Dermis microvascular lymphatic vessel endothelial cell (primary cell): ENCODE results near the gene LY6G5B. TPM values are rescaled to one million over a fixed set of nuclear protein-coding genes. Genes with fewer than 3 reads are reported as not detected.

ENCODE experiments used
- DNase-seq, 2 donors: peaks; one replicate each; pipeline versions ENCODE4 v3.0.0 to v3.0.0-alpha.2; 2010; ENCODE audit warnings: low read depth in 2 of 2
- total RNA-seq: library from RNA; depleted of rRNA; stranded (reverse); fragments of >200 nt; gene quantifications from 2 replicates; pipeline ENCODE4 v1.2.1, GENCODE V29; 2014

Gene LY6G5B
- total RNA-seq, 1 donor from 2014 or later = 0.64 TPM

- no peak for DNase-seq
Measured at GRCh38 chr6:31662124-31662723, 7.6 kb upstream of the LY6G5B start.

GRCh38 chr6:31663126-31663960 lies 6.4 kb upstream of the LY6G5B start:
- DNase-seq = no peak

- peak in 1 of 2 donors; percentile 65 for DNase-seq
Measured at GRCh38 chr6:31663961-31664789, 5.6 kb upstream of the LY6G5B start.

GRCh38 chr6:31664790-31665500 lies 4.8 kb upstream of the LY6G5B start, which contains the start of gene GPANK1:
Gene GPANK1 (minus strand): TSS chr6:31664997. CDS start chr6:31664478, 519 bp downstream.
- DNase-seq = peak; percentile 89 to 96

- peak; percentile 94 to 98 for DNase-seq
Measured at GRCh38 chr6:31665501-31666336, 4.1 kb upstream of the LY6G5B start, which contains the start of gene CSNK2B. Gene CSNK2B (plus strand): TSS chr6:31666080. CDS start chr6:31666832, 752 bp downstream.

- DNase-seq = no peak
Measured at GRCh38 chr6:31666337-31666965, 3.3 kb upstream of the LY6G5B start.

- no peak for DNase-seq
Measured at GRCh38 chr6:31676322-31676903, 6.6 kb downstream of the LY6G5B start.

- no peak for DNase-seq
Measured at GRCh38 chr6:31676904-31677303, 7.1 kb downstream of the LY6G5B start.

GRCh38 chr6:31677955-31678354 lies 8.2 kb downstream of the LY6G5B start:
- no peak for DNase-seq

- peak; percentile 74 to 86 for DNase-seq
Measured at GRCh38 chr6:31680226-31681134, 10.7 kb downstream of the LY6G5B start, which contains the start of gene LY6G5C. Gene LY6G5C (minus strand): TSS chr6:31681067. CDS start chr6:31680373, 694 bp downstream.

- peak in 1 of 2 donors; percentile 30 for DNase-seq
Measured at GRCh38 chr6:31681135-31681671, 11.4 kb downstream of the LY6G5B start.

GRCh38 chr6:31683591-31683990 lies 13.8 kb downstream of the LY6G5B start:
- no peak for DNase-seq

- DNase-seq = no peak
Measured at GRCh38 chr6:31686483-31686882, 16.7 kb downstream of the LY6G5B start.

GRCh38 chr6:31687321-31687720 lies 17.5 kb downstream of the LY6G5B start:
- DNase-seq = no peak

GRCh38 chr6:31687860-31688693 lies 18.3 kb downstream of the LY6G5B start:
- DNase-seq = no peak

- DNase-seq = no peak
Measured at GRCh38 chr6:31689249-31690110, 19.7 kb downstream of the LY6G5B start.
